Measurements from ENCODE around the gene PATE4.

DNA sequence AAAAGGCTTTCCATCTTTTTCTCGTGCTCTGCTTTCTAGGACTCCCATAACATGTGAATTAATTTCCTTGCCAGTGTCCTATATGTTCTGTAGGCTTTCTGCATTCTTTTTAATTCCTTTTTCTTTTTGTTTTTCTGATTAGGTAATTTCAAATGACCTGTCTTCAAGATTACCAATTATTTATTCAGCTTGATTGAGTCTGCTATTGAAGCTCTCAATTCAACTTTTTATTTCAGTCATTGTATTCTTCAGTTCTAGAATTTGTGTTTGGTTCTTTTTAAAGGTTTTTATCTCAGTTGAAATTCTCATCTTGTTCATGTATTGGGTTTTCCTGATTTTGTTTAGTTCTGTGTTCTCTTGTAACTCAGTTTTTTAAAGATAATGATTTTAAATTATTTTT lies 30.7 kb upstream of the PATE4 start:
- no peak for TF ChIP-seq POLR2A (IDR thresholded peaks at IDR 0.05)
- TF ChIP-seq POLR2AphosphoS5 (IDR thresholded peaks at IDR 0.05) = no peak

All from breast epithelium (tissue), 3 donors.